ENCODE measurements around the gene NR4A2.

Gene NR4A2

GRCh38 chr2:156332284-156332533 is 312 bp downstream of the NR4A2 start:
- H3K27ac ChIP-seq = peak overlapping the region; percentile 84
- TF ChIP-seq CTCF (IDR thresholded peaks at IDR 0.05) (no peak), ZFX (IDR thresholded peaks at IDR 0.05; ENCODE audit: borderline replicate concordance) (no peak)

- H3K27ac ChIP-seq = peak overlapping the region; percentile 84; the same call in 1 of the 2 replicates
- TF ChIP-seq CTCF (IDR thresholded peaks at IDR 0.05) (no peak), ZFX (IDR thresholded peaks at IDR 0.05; ENCODE audit: borderline replicate concordance) (no peak)
Observed at GRCh38 chr2:156331572-156332283, 793 bp downstream of the NR4A2 start.

- no peak overlapping the region for H3K27ac ChIP-seq
- TF ChIP-seq ZFX (IDR thresholded peaks at IDR 0.05; ENCODE audit: borderline replicate concordance) (no peak), CTCF (IDR thresholded peaks at IDR 0.05) (no peak)
Observed at GRCh38 chr2:156329927-156330726, 2.4 kb downstream of the NR4A2 start.

- H3K27ac ChIP-seq = no peak overlapping the region
- TF ChIP-seq ZFX (IDR thresholded peaks at IDR 0.05; ENCODE audit: borderline replicate concordance) = no peak
Observed at GRCh38 chr2:156329031-156329926, 3.2 kb downstream of the NR4A2 start.

- TF ChIP-seq CTCF (IDR thresholded peaks at IDR 0.05) (no peak), ZFX (IDR thresholded peaks at IDR 0.05; ENCODE audit: borderline replicate concordance) (no peak)
- no peak overlapping the region for H3K27ac ChIP-seq
Observed at GRCh38 chr2:156327835-156328695, 4.5 kb downstream of the NR4A2 start.

GRCh38 chr2:156326526-156327095 is 5.9 kb downstream of the NR4A2 start:
- no peak overlapping the region for H3K27ac ChIP-seq
- TF ChIP-seq ZFX (IDR thresholded peaks at IDR 0.05; ENCODE audit: borderline replicate concordance) = no peak
- TF ChIP-seq CTCF (IDR thresholded peaks at IDR 0.05) = no peak
